H1 (cell line): ENCODE measurements around the gene PGAM4. TPM values are rescaled to one million over a fixed set of nuclear protein-coding genes. Genes with fewer than 3 reads are reported as not detected.
"Not testable (repeated sequence)": the region's sequence is repeated elsewhere in the genome, so short reads cannot be mapped to it uniquely, and the experiment has no call there.

Source experiments
- CTCF ChIA-PET: fragments of 300-600 bp; sonication (Branson Sonifier 250); formaldehyde crosslinking; loops from one replicate; lab custom pipeline; 2021; ENCODE audit not compliant: partially characterized antibody; lab: Charles Lee
- POLR2A ChIA-PET: fragments of 300-600 bp; sonication (Branson Sonifier 250); formaldehyde crosslinking; loops from one replicate; lab custom pipeline; 2021; ENCODE audit warnings: inconsistent platforms; ENCODE audit not compliant: partially characterized antibody; lab: Charles Lee
- DNase-seq, 2 experiments: peaks; one replicate each; pipeline versions ENCODE4 v3.0.0 to v3.0.0-alpha.2; 2010 to 2022; ENCODE audit warnings: low spot score in 2 of 2, low read depth in 1 of 2, mixed read lengths in 1 of 2
- FAIRE-seq: peaks from 2 replicates; lab custom pipeline; 2011; peaks lifted over from hg19 to GRCh38; lab: Jason Lieb, UNC
- H2AFZ ChIP-seq: 2 replicates; pipeline ENCODE4 v1.8.1; 2012; ENCODE audit warnings: low read length, inconsistent platforms
- H2AK5ac ChIP-seq: 2 replicates; pipeline ENCODE4 v1.6.1; 2013; ENCODE audit warnings: low read depth, low read length
- H2BK120ac ChIP-seq: replicated peaks from 2 replicates; pipeline ENCODE3; 2013; ENCODE audit warnings: low read depth, low read length, inconsistent platforms
- H2BK12ac ChIP-seq: 2 replicates; pipeline ENCODE4 v1.6.1; 2013; ENCODE audit warnings: low read depth, low read length
- H2BK15ac ChIP-seq: 2 replicates; pipeline ENCODE4 v1.6.1; 2013; ENCODE audit warnings: low read length
- H2BK20ac ChIP-seq: 2 replicates; pipeline ENCODE4 v1.6.1; 2013; ENCODE audit warnings: low read length
- H2BK5ac ChIP-seq: 2 replicates; pipeline ENCODE4 v1.6.1; 2013; ENCODE audit warnings: low read depth, low read length
- H3K14ac ChIP-seq: 2 replicates; pipeline ENCODE4 v1.6.1; 2013; ENCODE audit warnings: inconsistent platforms; ENCODE audit not compliant: insufficient read length
- H3K18ac ChIP-seq: 2 replicates; pipeline ENCODE4 v1.6.1; 2013; ENCODE audit warnings: low read length; ENCODE audit errors: extremely low read depth
- H3K23ac ChIP-seq: 2 replicates; pipeline ENCODE4 v1.6.1; 2013; ENCODE audit warnings: inconsistent platforms; ENCODE audit not compliant: insufficient read length
- H3K23me2 ChIP-seq: 2 replicates; pipeline ENCODE4 v1.6.1; 2013; ENCODE audit warnings: low read depth, low read length
- H3K27ac ChIP-seq: 2 replicates; pipeline ENCODE4 v1.6.1; 2011; ENCODE audit warnings: low read depth, low read length, inconsistent platforms
- H3K27me3 ChIP-seq, 4 experiments: replicated peaks in 1 of 4; 1 replicate in 1 of 4; 2 replicates in 3 of 4; pipeline versions ENCODE4 v1.6.1 to v1.8.1; 2011 to 2013; ENCODE audit warnings: low read length in 3 of 4, mild to moderate bottlenecking in 3 of 4, inconsistent platforms in 2 of 4, mixed read lengths in 2 of 4, moderate library complexity in 1 of 4; ENCODE audit not compliant: control insufficient read depth in 3 of 4, insufficient read depth in 3 of 4; ENCODE audit errors: extremely low read depth in 1 of 4
- H3K36me3 ChIP-seq, 4 experiments: 2 replicates each; pipeline versions ENCODE4 v1.6.1 to v1.8.1; 2011 to 2013; ENCODE audit warnings: mild to moderate bottlenecking in 4 of 4, low read length in 3 of 4, moderate library complexity in 2 of 4, control low read depth in 1 of 4, inconsistent platforms in 1 of 4; ENCODE audit not compliant: insufficient read depth in 4 of 4, control insufficient read depth in 2 of 4
- H3K4ac ChIP-seq: replicated peaks from 2 replicates; pipeline ENCODE3; 2013; ENCODE audit warnings: low read length, low read depth, mixed read lengths, inconsistent platforms; ENCODE audit not compliant: insufficient read length
- H3K4me1 ChIP-seq, 4 experiments: replicated peaks in 1 of 4; 1 replicate in 1 of 4; 2 replicates in 3 of 4; pipeline versions ENCODE4 v1.6.1 to v1.8.1; 2011 to 2013; ENCODE audit warnings: low read length in 3 of 4, inconsistent platforms in 2 of 4, mixed read lengths in 1 of 4; ENCODE audit not compliant: insufficient read depth in 4 of 4, control insufficient read depth in 3 of 4
- H3K4me2 ChIP-seq, 2 experiments: 2 replicates each; pipeline versions ENCODE4 v1.6.1 to v1.8.1; 2011 to 2013; ENCODE audit warnings: low read depth in 2 of 2, low read length in 2 of 2, control low read depth in 1 of 2, inconsistent platforms in 1 of 2, mild to moderate bottlenecking in 1 of 2; ENCODE audit not compliant: insufficient read depth in 1 of 2
- H3K4me3 ChIP-seq, 4 experiments: fragments of 200-600, 300-600 bp in 1 of 4; sonication (generic), shearing (Covaris generic), sonication (Bioruptor Twin) in 1 of 4; 2 replicates each; pipeline versions ENCODE4 v1.5.1 to v1.8.1; 2011 to 2016; ENCODE audit warnings: low read length in 4 of 4, low read depth in 3 of 4, control low read depth in 2 of 4, inconsistent platforms in 2 of 4, mild to moderate bottlenecking in 2 of 4, mixed read lengths in 1 of 4, moderate library complexity in 1 of 4; ENCODE audit not compliant: insufficient read depth in 2 of 4; ENCODE audit errors: extremely low read depth in 1 of 4
- H3K56ac ChIP-seq: replicated peaks from 2 replicates; pipeline ENCODE3; 2013; ENCODE audit warnings: low read depth, mild to moderate bottlenecking, mixed read lengths, low read length, inconsistent platforms; ENCODE audit not compliant: insufficient read length
- H3K79me1 ChIP-seq: 2 replicates; pipeline ENCODE4 v1.6.1; 2013; ENCODE audit warnings: low read depth, low read length, control low read depth
- H3K79me2 ChIP-seq, 2 experiments: 2 replicates each; pipeline versions ENCODE4 v1.6.1 to v1.8.1; 2012 to 2013; ENCODE audit warnings: low read length in 2 of 2, mild to moderate bottlenecking in 2 of 2, inconsistent platforms in 1 of 2; ENCODE audit not compliant: insufficient read depth in 2 of 2, control insufficient read depth in 1 of 2
- H3K9ac ChIP-seq, 4 experiments: replicated peaks in 1 of 4; 1 replicate in 1 of 4; 2 replicates in 3 of 4; pipeline versions ENCODE4 v1.6.1 to v1.8.1; 2011 to 2013; ENCODE audit warnings: low read depth in 3 of 4, low read length in 3 of 4, control low read depth in 2 of 4, mild to moderate bottlenecking in 2 of 4, moderate library complexity in 2 of 4, inconsistent platforms in 1 of 4; ENCODE audit errors: extremely low read depth in 1 of 4
- H3K9me3 ChIP-seq, 2 experiments: 2 replicates each; pipeline versions ENCODE4 v1.6.1 to v1.8.1; 2012 to 2013; ENCODE audit warnings: mild to moderate bottlenecking in 2 of 2, moderate library complexity in 2 of 2, control low read depth in 1 of 2, inconsistent platforms in 1 of 2, low read depth in 1 of 2, low read length in 1 of 2, mixed read lengths in 1 of 2; ENCODE audit not compliant: insufficient read depth in 2 of 2
- H4K20me1 ChIP-seq, 2 experiments: replicated peaks in 1 of 2; 2 replicates each; pipeline versions ENCODE3 to v1.8.1; 2011 to 2013; ENCODE audit warnings: inconsistent platforms in 2 of 2, low read length in 2 of 2, mild to moderate bottlenecking in 1 of 2; ENCODE audit not compliant: insufficient read depth in 2 of 2, control insufficient read depth in 1 of 2
- H4K5ac ChIP-seq: 2 replicates; pipeline ENCODE4 v1.6.1; 2013; ENCODE audit warnings: low read length, low read depth, mixed read lengths, inconsistent platforms; ENCODE audit not compliant: insufficient read length
- H4K8ac ChIP-seq: 2 replicates; pipeline ENCODE4 v1.8.0; 2013; ENCODE audit warnings: mild to moderate bottlenecking, moderate library complexity, low read length, inconsistent platforms; ENCODE audit not compliant: insufficient read depth; ENCODE audit errors: extremely low read depth
- H4K91ac ChIP-seq: replicated peaks from 2 replicates; pipeline ENCODE3; 2013; ENCODE audit warnings: low read length, mixed read lengths, inconsistent platforms; ENCODE audit not compliant: insufficient read length
- RAD21 ChIP-seq, 2 experiments: IDR thresholded peaks in 1 of 2; conservative IDR thresholded peaks in 1 of 2; 2 replicates each; pipeline ENCODE4 v1.6.1; 2011; ENCODE audit warnings: low read depth in 2 of 2, low read length in 2 of 2, improper control_type of control experiment in 1 of 2, inconsistent platforms in 1 of 2, mild to moderate bottlenecking in 1 of 2, moderate library complexity in 1 of 2
- SAP30 ChIP-seq: fragments of 300-600 bp; sonication (generic); IDR thresholded peaks from 2 replicates; pipeline ENCODE4 v1.7.1; 2012; ENCODE audit warnings: low read length, moderate library complexity, mild to moderate bottlenecking, inconsistent platforms; ENCODE audit not compliant: insufficient read depth, insufficient replicate concordance
- SUZ12 ChIP-seq: fragments of 200-600 bp; sonication (generic); IDR thresholded peaks from 2 replicates; pipeline ENCODE4 v1.6.1; 2012; ENCODE audit warnings: mild to moderate bottlenecking, inconsistent platforms, low read length, moderate library complexity, mixed read lengths
- WGBS, 2 experiments: shearing (Covaris generic) in 1 of 2; methylation state at CpG; one replicate each; pipeline versions ENCODE4 v1.1.6 to v1.1.7; 2013 to 2015; ENCODE audit warnings: low lambda C conversion rate in 2 of 2, mixed read lengths in 2 of 2, inconsistent platforms in 1 of 2, low coverage in 1 of 2, missing lambda C conversion rate in 1 of 2; ENCODE audit not compliant: insufficient replicate concordance in 2 of 2, insufficient coverage in 1 of 2, insufficient read length in 1 of 2; ENCODE audit errors: extremely low coverage in 1 of 2, missing lambda C conversion rate in 1 of 2; 5-methylcytosine and 5-hydroxymethylcytosine counted together
- polyA plus RNA-seq, 7 experiments: library from polyadenylated mRNA; depleted of rRNA in 3 of 7; stranded (reverse) in 5 of 7; unstranded in 2 of 7; fragments of >200 nt in 5 of 7; fragments of 200-250 nt in 2 of 7; gene quantifications; 1 replicate in 5 of 7; 2 replicates in 1 of 7; 4 replicates in 1 of 7; pipeline versions ENCODE4 v1.2.1 to v1.2.3, GENCODE V29; 2011 to 2013; ENCODE audit warnings: missing spikeins in 2 of 7, mixed read lengths in 2 of 7
- total RNA-seq: library from RNA; stranded (reverse); fragmentation: NEBNext Ultra II Directional; extraction: Animal tissue kit (Norgen Biotek cat#: 25700); gene quantifications from 2 replicates; pipeline ENCODE4 v1.2.1, GENCODE V29; 2021

PGAM4 gene
- total and polyA plus RNA-seq, 2 of the 8 experiments (the other 6 are each of a cell fraction or from before 2014, with no cell fraction given) = 0.54 to 0.56 TPM

DNA sequence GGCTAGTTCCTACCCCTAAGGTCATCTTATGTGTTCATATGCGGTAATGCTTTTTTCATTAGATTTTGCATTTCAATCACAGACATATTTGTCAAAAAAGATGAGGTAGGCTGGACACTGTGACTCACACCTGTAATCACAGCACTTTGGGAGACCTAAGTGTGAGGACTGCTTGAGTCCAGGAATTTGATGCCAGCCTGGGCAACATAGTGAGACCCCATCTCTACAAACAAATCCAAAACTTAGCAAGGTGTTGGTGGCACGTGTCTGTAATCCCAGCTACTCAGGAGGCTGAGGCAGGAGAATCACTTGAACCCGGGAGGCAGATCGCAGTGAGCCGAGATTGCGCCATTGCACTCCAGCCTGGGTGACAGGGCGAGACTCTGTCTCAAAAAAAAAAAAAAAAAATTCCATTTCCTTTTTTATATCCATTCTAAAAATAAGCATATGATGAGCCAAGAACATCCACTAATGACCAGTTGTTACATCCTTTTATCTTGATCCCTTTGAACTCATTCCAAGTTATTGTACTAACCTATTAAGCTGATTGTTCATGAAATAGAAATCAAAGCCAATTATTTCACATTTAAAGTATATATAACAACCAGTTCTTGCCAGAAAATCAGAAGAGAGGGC lies 23.4 kb downstream of the PGAM4 start (continued):
- TF ChIP-seq SUZ12 = no peak
- no peak for TF ChIP-seq RAD21 (IDR thresholded peaks at IDR 0.05 in 1 of 2, conservative IDR thresholded peaks at IDR 0.05 in 1 of 2; ENCODE audit: low read depth in 2 of 2, low read length in 2 of 2)
- TF ChIP-seq SAP30 = no peak

DNA sequence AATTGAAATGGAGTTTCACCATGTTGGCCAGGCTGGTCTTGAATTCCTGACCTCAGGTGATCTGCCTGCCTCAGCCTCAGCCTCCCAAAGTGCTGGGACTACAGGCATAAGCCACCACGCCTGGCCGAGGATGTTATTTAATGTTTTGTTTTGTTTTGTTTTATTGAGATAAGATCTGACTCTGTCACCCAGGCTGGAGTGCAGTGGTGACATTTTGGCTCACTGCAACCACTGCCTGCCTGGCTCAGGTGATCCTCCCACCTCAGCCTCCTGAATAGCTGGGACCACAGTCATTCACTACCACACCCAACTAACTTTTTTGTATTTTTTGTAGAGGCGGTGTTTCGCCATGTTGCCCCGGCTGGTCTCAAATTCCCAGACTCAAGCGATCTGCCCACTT lies 24.4 kb downstream of the PGAM4 start:
- CTCF ChIA-PET = interaction anchor here (0.6 kb wide), 1 partner anchor 247 kb away, joined by 3 read pairs; no protein-coding TSS in a partner anchor
- H2BK20ac ChIP-seq, H3K4me3 ChIP-seq, H2AK5ac ChIP-seq, H3K9ac ChIP-seq, H4K5ac ChIP-seq, H3K23me2 ChIP-seq, H4K91ac ChIP-seq, H2BK12ac ChIP-seq, H3K4me1 ChIP-seq, H3K27me3 ChIP-seq, H3K23ac ChIP-seq, H3K79me2 ChIP-seq, H3K36me3 ChIP-seq, H2BK15ac ChIP-seq, H3K9me3 ChIP-seq, H3K56ac ChIP-seq, FAIRE-seq, H3K79me1 ChIP-seq, H4K8ac ChIP-seq, H2BK5ac ChIP-seq, H3K4ac ChIP-seq, H3K14ac ChIP-seq, H3K4me2 ChIP-seq, H3K18ac ChIP-seq, H2AFZ ChIP-seq, DNase-seq, H4K20me1 ChIP-seq, H3K27ac ChIP-seq, H2BK120ac ChIP-seq: not testable (repeated sequence)
- POLR2A ChIA-PET = interaction anchor here (1.7 kb wide), 1 partner anchor 17 kb away, joined by 5 read pairs; no protein-coding TSS in a partner anchor
- WGBS, 2 experiments = 96% methylated on average over 6 of the region's 6 CpGs; no CpG with 5 or more reads in 1 of the 2 experiments
